Stomach (tissue), 9 donors: ENCODE measurements around the gene UFSP1. TPM values are rescaled to one million over a fixed set of nuclear protein-coding genes. Genes with fewer than 3 reads are reported as not detected.
"Not testable (repeated sequence)": the region's sequence is repeated elsewhere in the genome, so short reads cannot be mapped to it uniquely, and the experiment has no call there.

Experiments used
- DNase-seq, 2 donors: peaks; one replicate each; pipeline versions ENCODE4 v3.0.0 to v3.0.0-alpha.2; 2013 to 2019
- H3K27ac ChIP-seq, 5 donors: fragments of 200-600 bp in 4 of 5; sonication (generic) in 4 of 5; one replicate each; pipeline ENCODE4 v1.5.1; 2013 to 2019; ENCODE audit warnings: mild to moderate bottlenecking in 1 of 5, moderate library complexity in 1 of 5
- H3K27me3 ChIP-seq, 3 donors: fragments of 200-600 bp; sonication (generic); one replicate each; pipeline ENCODE4 v1.5.1; 2017 to 2019; ENCODE audit warnings: mixed run types in 1 of 3
- H3K36me3 ChIP-seq, 4 donors: fragments of 200-600 bp; sonication (generic); 1 replicate in 3 of 4; 2 replicates in 1 of 4; pipeline ENCODE4 v1.5.1; 2016 to 2019
- H3K4me1 ChIP-seq, 4 donors: fragments of 200-600 bp; sonication (generic); one replicate each; pipeline ENCODE4 v1.5.1; 2016 to 2019
- H3K4me3 ChIP-seq, 4 donors: fragments of 200-600 bp; sonication (generic) in 3 of 4; one replicate each; pipeline ENCODE4 v1.5.1; 2016 to 2019; ENCODE audit warnings: mild to moderate bottlenecking in 1 of 4
- H3K9me3 ChIP-seq, 4 donors: fragments of 200-600 bp; sonication (generic); one replicate each; pipeline ENCODE4 v1.5.1; 2016 to 2019
- CTCF ChIP-seq, 7 experiments: fragments of 450-650 bp in 4 of 7; fragments of 200-600 bp in 3 of 7; sonication (generic) in 3 of 7; IDR thresholded peaks; one replicate each; pipeline ENCODE4 v1.5.1; 2016 to 2019; ENCODE audit warnings: antibody characterized with exemption in 7 of 7, control low read depth in 2 of 7, mild to moderate bottlenecking in 1 of 7
- EP300 ChIP-seq: sonication (generic); formaldehyde crosslinking; IDR thresholded peaks from one replicate; pipeline ENCODE4 v1.6.1; 2017; ENCODE audit warnings: antibody characterized with exemption
- POLR2A ChIP-seq, 4 donors: fragments of 450-650 bp; IDR thresholded peaks; one replicate each; pipeline ENCODE4 v1.6.1; 2016; ENCODE audit warnings: antibody characterized with exemption in 4 of 4, control low read depth in 2 of 4, mild to moderate bottlenecking in 1 of 4, moderate library complexity in 1 of 4
- POLR2AphosphoS5 ChIP-seq, 3 donors: sonication (generic); formaldehyde crosslinking; IDR thresholded peaks; one replicate each; pipeline ENCODE4 v1.6.1; 2016; ENCODE audit warnings: antibody characterized with exemption in 3 of 3
- WGBS, 5 donors: extraction: QIAGEN DNeasy Blood & Tissue Kit in 3 of 5; methylation state at CpG; one replicate each; pipeline versions ENCODE4 v1.1.5 to v1.1.7; 2013 to 2018; 5-methylcytosine and 5-hydroxymethylcytosine counted together
- intact Hi-C: fragments of 100-400 bp; cut with DNase I; formaldehyde crosslinking; loops from one replicate; pipeline ENCODE4 v1.15.1; 2023; ENCODE audit warnings: low total_unique reads
- polyA plus RNA-seq, 3 donors: library from polyadenylated mRNA; stranded (reverse); fragments of 200-250 nt; gene quantifications; one replicate each; pipeline ENCODE4 v1.2.3, GENCODE V29; 2013
- total RNA-seq, 5 donors: library from RNA; depleted of rRNA; stranded (reverse); fragments of >200 nt; gene quantifications; one replicate each; pipeline versions ENCODE4 v1.1.0 to v1.2.3, GENCODE V29; 2014 to 2016
- donor health status: healthy with polysubstance abuse.
- donor health status: Bipolar disorder and iron deficiency.
- donor health status: healthy.

UFSP1 gene
- total and polyA plus RNA-seq, 8 donors = 0.73 to 22.6 (median 4.1) TPM; not detected in 3

- peaks cover 17 to 68% (median 62%) of the 10 kb centered on the region in 4 donors for H3K36me3 ChIP-seq
- H3K27ac ChIP-seq = no peak overlapping the region
- H3K4me1 ChIP-seq = peaks cover 5 to 16% (median 12%) of the 10 kb centered on the region in 4 donors
- TF ChIP-seq POLR2AphosphoS5 (IDR thresholded peaks at IDR 0.05) = no peak
- TF ChIP-seq POLR2A (IDR thresholded peaks at IDR 0.05) = no peak
- no peak for TF ChIP-seq CTCF (IDR thresholded peaks at IDR 0.05)
- TF ChIP-seq EP300 = no peak
- no peaks in the 10 kb centered on the region for H3K27me3 ChIP-seq
- H3K4me3 ChIP-seq = no peak overlapping the region
- DNase-seq = no peak
- intact Hi-C loops = loop anchor here (10.0 kb wide), 1 partner anchor 155 kb away; the partner anchor contains the start of gene POP7
- 79 to 87% (median 84%) methylated on average over 14 to 15 of the region's 15 CpGs for WGBS, 5 donors
- no peaks in the 10 kb centered on the region for H3K9me3 ChIP-seq
Observed at GRCh38 chr7:100859856-100860255, 29.7 kb downstream of the UFSP1 start.

- TF ChIP-seq CTCF (IDR thresholded peaks at IDR 0.05) (no peak), EP300 (no peak), POLR2A (IDR thresholded peaks at IDR 0.05) (no peak), POLR2AphosphoS5 (IDR thresholded peaks at IDR 0.05) (no peak)
- no peak overlapping the region for H3K27ac ChIP-seq
- peaks cover 17 to 59% (median 53%) of the 10 kb centered on the region in 4 donors for H3K36me3 ChIP-seq
- H3K9me3 ChIP-seq = no peaks in the 10 kb centered on the region
- no peak for DNase-seq
- no peak overlapping the region for H3K4me3 ChIP-seq
- intact Hi-C loops = loop anchor here (10.0 kb wide), 1 partner anchor 152 kb away; the partner anchor contains the start of gene POP7
- WGBS, 5 donors = 96% methylated on average over 16 of the region's 16 CpGs; no CpG with 5 or more reads in 1 of the 5 donors
- peaks cover 14 to 26% (median 21%) of the 10 kb centered on the region in 4 donors for H3K4me1 ChIP-seq
- H3K27me3 ChIP-seq = no peaks in the 10 kb centered on the region
Observed at GRCh38 chr7:100856871-100857282, 32.6 kb downstream of the UFSP1 start.

GRCh38 chr7:100855515-100855914 lies 34.0 kb downstream of the UFSP1 start:
- Histone ChIP-seq H3K4me3 (no peak overlapping the region), H3K27me3 (no peaks in the 10 kb centered on the region), H3K4me1 (peaks cover 17 to 30% (median 24%) of the 10 kb centered on the region in 4 donors), H3K36me3 (peaks cover 7 to 45% (median 40%) of the 10 kb centered on the region in 4 donors), H3K9me3 (no peaks in the 10 kb centered on the region), H3K27ac (no peak overlapping the region)
- DNase-seq = no peak
- WGBS, 5 donors = 84 to 95% (median 92%) methylated on average over 9 to 10 of the region's 10 CpGs
- TF ChIP-seq EP300 (no peak), POLR2A (IDR thresholded peaks at IDR 0.05) (no peak), POLR2AphosphoS5 (IDR thresholded peaks at IDR 0.05) (no peak), CTCF (IDR thresholded peaks at IDR 0.05) (no peak)
- intact Hi-C loops = loop anchor here (10.0 kb wide), 1 partner anchor 151 kb away; the partner anchor contains the start of gene POP7

- intact Hi-C loops = loop anchor here (5.0 to 10.0 kb wide), 2 partner anchors 53 to 150 kb away; partner anchors contain the start of gene POP7
Observed at GRCh38 chr7:100854899-100855298, 34.6 kb downstream of the UFSP1 start.

More at GRCh38 chr7:100854899-100855298, 34.6 kb downstream of the UFSP1 start:
- H3K27ac ChIP-seq, DNase-seq, H3K4me3 ChIP-seq, H3K27me3 ChIP-seq, H3K9me3 ChIP-seq: not testable (repeated sequence)
- H3K4me1 ChIP-seq = peaks cover 17 to 30% (median 24%) of the 10 kb centered on the region in 4 donors
- peaks cover under 1 to 39% (median 34%) of the 10 kb centered on the region in 4 donors for H3K36me3 ChIP-seq
- WGBS, 5 donors = 91 to 98% (median 98%) methylated on average over 9 of the region's 9 CpGs
